Neural cell (in vitro differentiated cells): ENCODE data around the gene KIF3B. TPM values are rescaled to one million over a fixed set of nuclear protein-coding genes. Genes with fewer than 3 reads are reported as not detected.

Experiments
- H2AFZ ChIP-seq: fragments of 200-600, 300-800 bp; sonication (generic), shearing (Covaris generic); 2 replicates; pipeline ENCODE4 v1.6.0; 2014; ENCODE audit warnings: low read depth, mild to moderate bottlenecking, antibody characterized with exemption, low read length, moderate library complexity
- H3F3A ChIP-seq: fragments of 200-600 bp; shearing (Covaris generic); 2 replicates; pipeline ENCODE4 v1.6.1; 2016; ENCODE audit warnings: mild to moderate bottlenecking, moderate library complexity, mixed read lengths, antibody characterized with exemption, low read length; ENCODE audit not compliant: insufficient read depth, poor library complexity, severe bottlenecking
- H3K27ac ChIP-seq: fragments of 200-600, 300-800 bp; sonication (generic), shearing (Covaris generic); 2 replicates; pipeline ENCODE4 v1.5.1; 2014; ENCODE audit warnings: mild to moderate bottlenecking, low read length, moderate library complexity
- H3K27me3 ChIP-seq: fragments of 300-800, 200-600 bp; sonication (generic), shearing (Covaris generic); 2 replicates; pipeline ENCODE4 v1.6.0; 2014; ENCODE audit warnings: mild to moderate bottlenecking, low read depth, low read length, moderate library complexity; ENCODE audit not compliant: insufficient read depth
- H3K36me3 ChIP-seq: fragments of 300-800, 200-600 bp; sonication (generic), shearing (Covaris generic); 2 replicates; pipeline ENCODE4 v1.5.1; 2014; ENCODE audit warnings: mild to moderate bottlenecking, antibody characterized with exemption, low read length, moderate library complexity; ENCODE audit not compliant: insufficient read depth
- H3K4me2 ChIP-seq: fragments of 300-800, 200-600 bp; sonication (generic), shearing (Covaris generic); 2 replicates; pipeline ENCODE4 v1.6.0; 2014; ENCODE audit warnings: mild to moderate bottlenecking, low read length
- H3K4me3 ChIP-seq: fragments of 300-800, 200-600 bp; sonication (generic), shearing (Covaris generic); 2 replicates; pipeline ENCODE4 v1.5.1; 2014; ENCODE audit warnings: mild to moderate bottlenecking, low read length, moderate library complexity
- H3K79me2 ChIP-seq: fragments of 200-600 bp; shearing (Covaris generic); replicated peaks from 2 replicates; pipeline ENCODE4 v1.6.0; 2014; ENCODE audit warnings: mild to moderate bottlenecking, low read length, moderate library complexity; ENCODE audit not compliant: insufficient read depth
- H3K9ac ChIP-seq: fragments of 300-800, 200-600 bp; sonication (generic), shearing (Covaris generic); 2 replicates; pipeline ENCODE4 v1.6.1; 2016; ENCODE audit warnings: mild to moderate bottlenecking, low read length, mixed read lengths
- H3K9me2 ChIP-seq: fragments of 200-600 bp; shearing (Covaris generic); 2 replicates; pipeline ENCODE4 v1.6.1; 2016; ENCODE audit warnings: mild to moderate bottlenecking, low read length, mixed read lengths; ENCODE audit not compliant: insufficient read depth
- H3K9me3 ChIP-seq: fragments of 200-600, 300-800 bp; sonication (generic), shearing (Covaris generic); 2 replicates; pipeline ENCODE4 v1.6.1; 2016; ENCODE audit warnings: mild to moderate bottlenecking, mixed run types, low read length, moderate library complexity, mixed read lengths
- H4K20me1 ChIP-seq: fragments of 200-600 bp; shearing (Covaris generic); 2 replicates; pipeline ENCODE4 v1.6.1; 2016; ENCODE audit warnings: mild to moderate bottlenecking, mixed run types; ENCODE audit not compliant: insufficient read depth
- CTCF ChIP-seq: fragments of 450-650 bp; IDR thresholded peaks from 2 replicates; pipeline ENCODE4 v1.5.1; 2014; ENCODE audit warnings: antibody characterized with exemption, mild to moderate bottlenecking, moderate library complexity; ENCODE audit not compliant: poor library complexity, severe bottlenecking
- EP300 ChIP-seq: fragments of 450-650 bp; conservative IDR thresholded peaks from 2 replicates; pipeline ENCODE4 v1.6.1; 2014; ENCODE audit warnings: antibody characterized with exemption, mild to moderate bottlenecking, moderate library complexity; ENCODE audit not compliant: poor library complexity, severe bottlenecking
- MXI1 ChIP-seq: fragments of 450-650 bp; conservative IDR thresholded peaks from 2 replicates; pipeline ENCODE4 v1.6.1; 2014; ENCODE audit warnings: antibody characterized with exemption, mild to moderate bottlenecking; ENCODE audit not compliant: poor library complexity, severe bottlenecking
- POLR2AphosphoS5 ChIP-seq: IDR thresholded peaks from 2 replicates; pipeline ENCODE4 v1.6.1; 2012
- RAD21 ChIP-seq: fragments of 450-650 bp; conservative IDR thresholded peaks from 2 replicates; pipeline ENCODE4 v1.6.1; 2014; ENCODE audit warnings: antibody characterized with exemption, mild to moderate bottlenecking, moderate library complexity
- REST ChIP-seq: IDR thresholded peaks from 2 replicates; pipeline ENCODE4 v1.6.1; 2012; ENCODE audit warnings: borderline replicate concordance
- SMC3 ChIP-seq: fragments of 450-650 bp; conservative IDR thresholded peaks from 2 replicates; pipeline ENCODE4 v1.6.1; 2014; ENCODE audit warnings: antibody characterized with exemption, mild to moderate bottlenecking, moderate library complexity; ENCODE audit not compliant: poor library complexity
- TAF1 ChIP-seq: IDR thresholded peaks from 2 replicates; pipeline ENCODE4 v1.6.1; 2012; ENCODE audit warnings: low read depth
- polyA plus RNA-seq: library from polyadenylated mRNA; depleted of rRNA; stranded (reverse); fragments of >200 nt; gene quantifications from 2 replicates; pipeline ENCODE4 v1.2.3, GENCODE V29; 2014

The KIF3B gene
- polyA plus RNA-seq, 1 donor from 2014 or later = 49.4 TPM

- H3F3A ChIP-seq = no peaks in the 10 kb centered on the region
- TF ChIP-seq TAF1 (no peak), SMC3 (no peak), POLR2AphosphoS5 (no peak), CTCF (no peak), REST (no peak), MXI1 (no peak), EP300 (no peak)
Measured at GRCh38 chr20:32238483-32239425, 38.7 kb upstream of the KIF3B start.

DNA sequence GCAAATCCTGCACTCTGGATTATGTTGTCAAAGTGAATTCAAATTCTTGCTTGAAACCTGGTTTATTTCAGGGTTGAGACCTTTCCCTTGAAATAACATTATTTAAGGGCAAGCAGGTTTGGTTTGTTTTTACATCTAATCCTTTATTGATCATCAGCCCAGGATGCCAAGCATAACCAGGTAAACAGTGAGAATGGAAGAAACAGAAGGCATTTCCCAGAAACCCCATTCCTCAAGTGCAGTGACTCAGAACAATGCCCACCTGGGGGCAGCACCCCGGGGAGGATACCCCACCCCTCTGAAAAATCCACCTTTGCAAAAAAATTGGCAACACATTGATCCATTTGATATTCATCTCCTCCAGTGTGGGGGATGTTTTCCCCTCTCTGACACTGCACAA lies 37.2 kb upstream of the KIF3B start:
- no peak overlapping the region for H2AFZ ChIP-seq
- no peak overlapping the region for H3K27ac ChIP-seq
- no peaks in the 10 kb centered on the region for H3K27me3 ChIP-seq
- no peaks in the 10 kb centered on the region for H3K36me3 ChIP-seq
- H3K9me2 ChIP-seq = no peaks in the 10 kb centered on the region
- TF ChIP-seq RAD21 = no peak
- peak; percentile 19 for TF ChIP-seq SMC3
- TF ChIP-seq EP300 = no peak
- no peak overlapping the region for H3K4me3 ChIP-seq
- no peak overlapping the region for H3K9ac ChIP-seq
- H4K20me1 ChIP-seq = no peaks in the 10 kb centered on the region
- H3K4me2 ChIP-seq = no peak overlapping the region
- H3F3A ChIP-seq = no peaks in the 10 kb centered on the region
- no peaks in the 10 kb centered on the region for H3K79me2 ChIP-seq
- no peaks in the 10 kb centered on the region for H3K9me3 ChIP-seq

More at GRCh38 chr20:32238483-32239425, 38.7 kb upstream of the KIF3B start:
- Histone ChIP-seq H3K4me3 (no peak overlapping the region), H3K27ac (no peak overlapping the region), H3K9me2 (no peaks in the 10 kb centered on the region), H3K9me3 (no peaks in the 10 kb centered on the region), H3K36me3 (peaks cover 3% of the 10 kb centered on the region), H3K27me3 (no peaks in the 10 kb centered on the region), H4K20me1 (no peaks in the 10 kb centered on the region), H3K79me2 (no peaks in the 10 kb centered on the region), H3K4me2 (no peak overlapping the region), H2AFZ (no peak overlapping the region), H3K9ac (no peak overlapping the region)
